ENCODE results near the gene ZNF146.
"Not testable (repeated sequence)": the region's sequence is repeated elsewhere in the genome, so short reads cannot be mapped to it uniquely, and the experiment has no call there.

ZNF146 gene

DNA sequence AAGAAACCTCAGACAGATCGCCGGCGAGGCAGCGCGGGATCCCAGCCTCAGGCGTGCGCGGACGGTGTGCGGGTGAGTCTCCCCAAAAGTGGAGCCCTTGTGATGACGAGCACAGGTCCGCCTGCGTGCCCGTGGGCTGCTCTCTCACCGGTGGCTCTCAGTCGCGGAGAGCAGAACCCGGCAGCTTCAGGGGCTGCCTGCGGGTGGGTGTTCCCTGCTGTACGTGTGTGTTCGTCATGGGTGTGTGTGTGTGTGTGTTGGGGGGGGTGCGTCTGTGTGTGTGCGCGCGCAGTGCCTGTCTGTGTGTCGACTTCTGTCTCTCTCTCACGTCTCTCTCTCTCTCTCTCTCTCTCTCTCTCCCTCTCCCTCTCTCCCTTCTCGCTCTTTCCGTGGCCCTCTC lies 54.4 kb downstream of the ZNF146 start:
- H3K4me3 Mint-ChIP-seq; H3K27me3 Mint-ChIP-seq; H3K4me1 Mint-ChIP-seq; ATAC-seq (ENCODE audit: low read depth); DNase-seq (ENCODE audit: low spot score in 2 of 2); H3K9me3 Mint-ChIP-seq; H3K36me3 Mint-ChIP-seq; H3K27ac Mint-ChIP-seq: not testable (repeated sequence)

All from memory B cell (primary cell).